ENCODE data around the gene SLC9A8.

- no peak for TF ChIP-seq MAX (IDR thresholded peaks at IDR 0.05)
- no peak for TF ChIP-seq NFIC (IDR thresholded peaks at IDR 0.05)
- no peak for TF ChIP-seq EP300 (IDR thresholded peaks at IDR 0.05; ENCODE audit: borderline replicate concordance)
- no peak for TF ChIP-seq TCF12 (IDR thresholded peaks at IDR 0.05; ENCODE audit: low read depth)
- no peak for TF ChIP-seq YY1 (IDR thresholded peaks at IDR 0.05; ENCODE audit: low read depth)
- no peak for TF ChIP-seq CREB1 (IDR thresholded peaks at IDR 0.05; ENCODE audit: low read depth)
- TF ChIP-seq REST (IDR thresholded peaks at IDR 0.05; ENCODE audit: low read depth) = no peak
- TF ChIP-seq USF1 (IDR thresholded peaks at IDR 0.05) = no peak
- TF ChIP-seq TAF1 (IDR thresholded peaks at IDR 0.05; ENCODE audit: low read depth) = no peak
- TF ChIP-seq CEBPB (IDR thresholded peaks at IDR 0.05) = no peak
- TF ChIP-seq RAD21 (IDR thresholded peaks at IDR 0.05; ENCODE audit: low read depth) = no peak
- TF ChIP-seq FOXM1 (IDR thresholded peaks at IDR 0.05; ENCODE audit: borderline replicate concordance, low read depth) = no peak
Measured at GRCh38 chr20:49803418-49803817, 9.2 kb upstream of the SLC9A8 start.

Data from Ishikawa (cell line).